GM12878 (cell line): ENCODE measurements around the gene NCKAP5L.

ENCODE experiments used
- EZH2 ChIP-seq: IDR thresholded peaks from 2 replicates; pipeline ENCODE4 v1.6.1; 2012; ENCODE audit warnings: low read depth, mild to moderate bottlenecking, control low read depth, inconsistent platforms, low read length, borderline replicate concordance; ENCODE audit not compliant: control insufficient read depth
- SPI1 ChIP-seq: IDR thresholded peaks from 2 replicates; pipeline ENCODE4 v1.6.1; 2011; ENCODE audit warnings: low read depth, mild to moderate bottlenecking, low read length, moderate library complexity, borderline replicate concordance; ENCODE audit not compliant: insufficient read depth
- ZNF217 ChIP-seq: fragments of 450-650 bp; IDR thresholded peaks from 2 replicates; pipeline ENCODE4 v1.6.1; 2017; ENCODE audit warnings: antibody characterized with exemption, mild to moderate bottlenecking
- TF ChIP-seq, protein P1 (sequence below): IDR thresholded peaks from 2 replicates; pipeline ENCODE4 v1.6.1; 2012; ENCODE audit warnings: mild to moderate bottlenecking, low read depth, low read length
- TF ChIP-seq, protein P2 (sequence below), 3 experiments: IDR thresholded peaks in 2 of 3; conservative IDR thresholded peaks in 1 of 3; 2 replicates each; pipeline ENCODE4 v1.5.1; 2011; ENCODE audit warnings: low read depth in 3 of 3, low read length in 3 of 3, mild to moderate bottlenecking in 3 of 3, control low read depth in 2 of 3, moderate library complexity in 2 of 3, inconsistent platforms in 1 of 3, mixed read lengths in 1 of 3; ENCODE audit not compliant: control insufficient read depth in 2 of 3, insufficient read depth in 1 of 3; ENCODE audit errors: extremely low read depth in 1 of 3

DNA sequence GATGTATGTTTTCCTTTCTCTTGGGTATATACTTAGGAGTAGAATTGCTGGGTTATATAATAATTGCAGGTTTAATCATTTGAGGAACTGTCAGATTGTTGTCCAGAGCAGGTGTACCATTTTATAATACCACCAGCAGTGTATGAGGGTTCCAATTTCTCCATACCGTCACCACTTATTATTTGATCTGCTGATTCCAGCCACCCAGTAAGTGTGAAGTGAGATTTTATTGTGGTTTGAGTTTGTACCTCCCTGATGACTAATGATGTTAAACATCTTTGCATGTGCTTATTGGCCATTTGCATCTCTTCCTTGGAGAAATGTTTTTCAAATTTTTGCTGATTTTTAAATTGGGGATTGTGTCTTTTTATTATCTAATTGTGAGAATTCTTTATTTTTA lies 15.1 kb downstream of the NCKAP5L start:
- TF ChIP-seq, protein P1, sequence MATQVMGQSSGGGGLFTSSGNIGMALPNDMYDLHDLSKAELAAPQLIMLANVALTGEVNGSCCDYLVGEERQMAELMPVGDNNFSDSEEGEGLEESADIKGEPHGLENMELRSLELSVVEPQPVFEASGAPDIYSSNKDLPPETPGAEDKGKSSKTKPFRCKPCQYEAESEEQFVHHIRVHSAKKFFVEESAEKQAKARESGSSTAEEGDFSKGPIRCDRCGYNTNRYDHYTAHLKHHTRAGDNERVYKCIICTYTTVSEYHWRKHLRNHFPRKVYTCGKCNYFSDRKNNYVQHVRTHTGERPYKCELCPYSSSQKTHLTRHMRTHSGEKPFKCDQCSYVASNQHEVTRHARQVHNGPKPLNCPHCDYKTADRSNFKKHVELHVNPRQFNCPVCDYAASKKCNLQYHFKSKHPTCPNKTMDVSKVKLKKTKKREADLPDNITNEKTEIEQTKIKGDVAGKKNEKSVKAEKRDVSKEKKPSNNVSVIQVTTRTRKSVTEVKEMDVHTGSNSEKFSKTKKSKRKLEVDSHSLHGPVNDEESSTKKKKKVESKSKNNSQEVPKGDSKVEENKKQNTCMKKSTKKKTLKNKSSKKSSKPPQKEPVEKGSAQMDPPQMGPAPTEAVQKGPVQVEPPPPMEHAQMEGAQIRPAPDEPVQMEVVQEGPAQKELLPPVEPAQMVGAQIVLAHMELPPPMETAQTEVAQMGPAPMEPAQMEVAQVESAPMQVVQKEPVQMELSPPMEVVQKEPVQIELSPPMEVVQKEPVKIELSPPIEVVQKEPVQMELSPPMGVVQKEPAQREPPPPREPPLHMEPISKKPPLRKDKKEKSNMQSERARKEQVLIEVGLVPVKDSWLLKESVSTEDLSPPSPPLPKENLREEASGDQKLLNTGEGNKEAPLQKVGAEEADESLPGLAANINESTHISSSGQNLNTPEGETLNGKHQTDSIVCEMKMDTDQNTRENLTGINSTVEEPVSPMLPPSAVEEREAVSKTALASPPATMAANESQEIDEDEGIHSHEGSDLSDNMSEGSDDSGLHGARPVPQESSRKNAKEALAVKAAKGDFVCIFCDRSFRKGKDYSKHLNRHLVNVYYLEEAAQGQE, result no peak
- TF ChIP-seq ZNF217 (no peak), EZH2 (no peak), SPI1 (no peak)
- TF ChIP-seq, protein P2, sequence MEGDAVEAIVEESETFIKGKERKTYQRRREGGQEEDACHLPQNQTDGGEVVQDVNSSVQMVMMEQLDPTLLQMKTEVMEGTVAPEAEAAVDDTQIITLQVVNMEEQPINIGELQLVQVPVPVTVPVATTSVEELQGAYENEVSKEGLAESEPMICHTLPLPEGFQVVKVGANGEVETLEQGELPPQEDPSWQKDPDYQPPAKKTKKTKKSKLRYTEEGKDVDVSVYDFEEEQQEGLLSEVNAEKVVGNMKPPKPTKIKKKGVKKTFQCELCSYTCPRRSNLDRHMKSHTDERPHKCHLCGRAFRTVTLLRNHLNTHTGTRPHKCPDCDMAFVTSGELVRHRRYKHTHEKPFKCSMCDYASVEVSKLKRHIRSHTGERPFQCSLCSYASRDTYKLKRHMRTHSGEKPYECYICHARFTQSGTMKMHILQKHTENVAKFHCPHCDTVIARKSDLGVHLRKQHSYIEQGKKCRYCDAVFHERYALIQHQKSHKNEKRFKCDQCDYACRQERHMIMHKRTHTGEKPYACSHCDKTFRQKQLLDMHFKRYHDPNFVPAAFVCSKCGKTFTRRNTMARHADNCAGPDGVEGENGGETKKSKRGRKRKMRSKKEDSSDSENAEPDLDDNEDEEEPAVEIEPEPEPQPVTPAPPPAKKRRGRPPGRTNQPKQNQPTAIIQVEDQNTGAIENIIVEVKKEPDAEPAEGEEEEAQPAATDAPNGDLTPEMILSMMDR (IDR thresholded peaks at IDR 0.05 in 2 of 3, conservative IDR thresholded peaks at IDR 0.05 in 1 of 3; ENCODE audit: control insufficient read depth in 2 of 3, extremely low read depth in 1 of 3, insufficient read depth in 1 of 3, low read depth in 3 of 3, low read length in 3 of 3), result no peak
